ENCODE measurements around the gene TXNIP. TPM values are rescaled to one million over a fixed set of nuclear protein-coding genes. Genes with fewer than 3 reads are reported as not detected.

The TXNIP gene
- total and polyA plus RNA-seq, 2 of the 4 experiments (the other 2 are of a cell fraction), result 36.4 to 77.2 TPM

- POLR2A ChIA-PET (ENCODE audit: unreplicated experiment), result no interaction called here
Measured at GRCh38 chr1:145946477-145946986, 49.8 kb downstream of the TXNIP start.

More at GRCh38 chr1:145946477-145946986, 49.8 kb downstream of the TXNIP start:
- no peak overlapping the region for H3K18ac ChIP-seq (ENCODE audit: low read depth, low read length)
- peaks cover 17% of the 10 kb centered on the region for H3K36me3 ChIP-seq (ENCODE audit: control insufficient read depth, insufficient read depth, low read length)
- H3K79me1 ChIP-seq (ENCODE audit: low read depth in 1 of 2, low read length in 2 of 2), result peaks cover 36 to 53% of the 10 kb centered on the region in 2 experiments
- no peak overlapping the region for H3K27ac ChIP-seq (ENCODE audit: insufficient read depth, low read length)
- H4K8ac ChIP-seq (ENCODE audit: low read depth in 2 of 2, low read length in 2 of 2), result no peak overlapping the region
- no peak overlapping the region for H3K9ac ChIP-seq (ENCODE audit: low read depth, low read length)
- no peak overlapping the region for H3K23ac ChIP-seq (ENCODE audit: low read depth, low read length)
- no peak overlapping the region for H2BK5ac ChIP-seq (ENCODE audit: low read depth, low read length, poor library complexity, severe bottlenecking)
- no peaks in the 10 kb centered on the region for H3K4me1 ChIP-seq (ENCODE audit: control insufficient read depth, insufficient read depth, low read length)
- H3K9me3 ChIP-seq (ENCODE audit: control insufficient read depth, insufficient read depth, low read length), result no peaks in the 10 kb centered on the region
- no peak for ATAC-seq (ENCODE audit: low read depth)
- in situ Hi-C loops (cut with MboI; ENCODE audit: low sequenced_read_pairs) (no loop called here), dilution Hi-C loops (cut with HindIII; ENCODE audit: low sequenced_read_pairs, unreplicated experiment) (no loop called here), intact Hi-C loops (cut with micrococcal nuclease) (no loop called here)
- H4K5ac ChIP-seq (ENCODE audit: low read depth, low read length), result no peak overlapping the region
- H3K4me2 ChIP-seq (ENCODE audit: low read depth, low read length), result no peak overlapping the region
- no peak for DNase-seq
- H3K4ac ChIP-seq (ENCODE audit: low read depth, low read length), result no peak overlapping the region
- no peak overlapping the region for H2BK120ac ChIP-seq (ENCODE audit: low read depth, low read length)
- H2AK5ac ChIP-seq (ENCODE audit: low read depth, low read length), result no peak overlapping the region
- no peak overlapping the region for H2AK9ac ChIP-seq (replicated peaks; ENCODE audit: low read depth, low read length, poor library complexity)
- peaks cover 7% of the 10 kb centered on the region for H3K9me1 ChIP-seq (ENCODE audit: insufficient read depth, low read length)
- CTCF ChIA-PET, result no interaction called here
- no peak overlapping the region for H2BK20ac ChIP-seq (ENCODE audit: low read depth, low read length)
- peaks cover 7% of the 10 kb centered on the region; the same call in 1 of the 2 replicates for H4K20me1 ChIP-seq (ENCODE audit: insufficient read depth, low read length)
- TF ChIP-seq RFX5 (IDR thresholded peaks at IDR 0.05; ENCODE audit: low read depth, low read length), result no peak
- H3K27me3 ChIP-seq (ENCODE audit: control insufficient read depth, insufficient read depth, low read length), result no peaks in the 10 kb centered on the region
- H3K14ac ChIP-seq (replicated peaks; ENCODE audit: low read depth, low read length), result no peak overlapping the region
- WGBS, 2 experiments (ENCODE audit: extremely low coverage in 2 of 2, insufficient read length in 1 of 2), result no CpG with 5 or more reads among the region's 4 CpGs
- no TSS peak for BruUV-seq (replicated peaks)
- H3K4me3 ChIP-seq (ENCODE audit: insufficient read depth, low read depth, low read length), result no peak overlapping the region
- no peak overlapping the region for H2BK15ac ChIP-seq (ENCODE audit: low read depth, low read length)
- no peak overlapping the region for H2AFZ ChIP-seq (replicated peaks; ENCODE audit: low read length, poor library complexity)
- H4K91ac ChIP-seq (ENCODE audit: insufficient read depth, low read depth, low read length), result no peak overlapping the region
- H3K56ac ChIP-seq (ENCODE audit: extremely low read depth, insufficient read depth, low read length), result no peak overlapping the region
